ENCODE measurements around the gene NIPAL3. TPM values are rescaled to one million over a fixed set of nuclear protein-coding genes. Genes with fewer than 3 reads are reported as not detected.

The NIPAL3 gene
- total RNA-seq, 2 experiments from 2014 or later = 58.1 to 59.2 TPM

DNA sequence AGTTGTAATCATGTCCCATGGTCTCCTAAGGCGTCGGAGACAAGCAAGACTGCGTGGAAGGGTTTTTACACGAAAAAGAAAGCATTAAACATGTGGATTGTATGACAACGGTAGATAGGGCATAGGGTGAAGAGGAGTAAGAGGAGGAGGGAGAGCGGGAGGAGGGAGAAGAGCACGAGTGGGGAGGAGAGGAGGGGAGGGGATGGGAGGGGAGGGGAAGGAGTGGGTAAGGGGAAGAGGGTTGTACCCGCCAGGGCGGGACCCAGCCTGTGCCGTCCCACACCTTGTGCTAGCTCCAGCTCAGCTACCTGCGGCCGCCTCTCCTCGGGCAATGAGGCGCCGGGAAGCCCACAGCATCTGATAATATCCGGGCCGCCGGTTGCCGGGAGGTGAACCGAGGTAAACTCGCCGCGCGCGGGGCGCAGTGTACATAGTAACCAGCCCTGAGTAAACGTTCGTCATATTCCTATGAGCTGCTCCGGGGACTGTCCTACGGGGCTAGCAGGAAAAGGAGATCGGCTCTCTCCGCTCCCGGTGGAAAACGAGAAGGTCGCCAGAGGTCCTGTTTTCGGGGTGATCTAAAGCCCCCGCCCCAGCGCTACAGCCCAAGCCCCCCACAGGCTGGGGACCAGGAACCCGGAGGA, 86.6 kb downstream of the NIPAL3 start:
- Mint-ChIP-seq H3K36me3 (ENCODE audit: low read depth) (peaks cover 11% of the 10 kb centered on the region), H3K27ac (peak overlapping the region; percentile 93), H3K27me3 (ENCODE audit: low read depth) (no peaks in the 10 kb centered on the region), H3K4me3 (peak overlapping the region; percentile 82), H3K4me1 (ENCODE audit: low read depth) (peaks cover 49% of the 10 kb centered on the region), H3K9me3 (no peaks in the 10 kb centered on the region)
- peak; percentile 88 for DNase-seq
- CTCF ChIA-PET = interaction anchor here (1.0 to 3.7 kb wide), 7 partner anchors 10 to 87 kb away, joined by 3 to 19 read pairs (median 4); partner anchors contain the start of gene NIPAL3
- intact Hi-C loops (cut with micrococcal nuclease) = loop anchor here (10.0 kb wide), 1 partner anchor 537 kb away; no protein-coding TSS in a partner anchor

DNA sequence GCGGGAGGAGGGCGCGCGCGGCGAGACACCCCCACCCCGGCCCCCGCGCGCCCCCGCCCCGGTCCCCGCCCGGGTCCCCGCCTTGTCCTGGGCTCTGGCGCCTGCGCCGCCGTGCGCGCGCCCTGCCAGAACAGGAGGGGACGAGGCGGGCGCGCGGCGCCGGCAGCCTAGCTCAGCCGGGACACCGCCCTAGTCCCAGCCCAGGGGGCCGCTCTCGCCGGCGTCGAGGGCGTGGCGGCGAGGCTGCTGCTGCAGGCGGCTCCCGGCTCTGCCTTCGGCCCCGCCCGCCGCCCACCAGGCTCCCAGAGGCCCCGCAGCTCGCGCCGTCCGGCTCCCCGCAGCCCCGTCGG, 87.1 kb downstream of the NIPAL3 start, which contains the start of gene RCAN3:
Gene RCAN3, plus strand, starts transcription at position 128 of the 350 bp plus-strand sequence. CDS start 11,537 bp downstream, outside the sequence.
- no peaks in the 10 kb centered on the region for H3K9me3 Mint-ChIP-seq
- no peaks in the 10 kb centered on the region for H3K27me3 Mint-ChIP-seq (ENCODE audit: low read depth)
- CTCF ChIA-PET = interaction anchor here (1.0 to 3.7 kb wide), 7 partner anchors 11 to 87 kb away, joined by 3 to 19 read pairs (median 4); partner anchors contain the start of gene NIPAL3
- peaks cover 15% of the 10 kb centered on the region for H3K36me3 Mint-ChIP-seq (ENCODE audit: low read depth)
- peak within 1 kb of the TSS; percentile 100 for H3K4me3 Mint-ChIP-seq
- H3K4me1 Mint-ChIP-seq (ENCODE audit: low read depth) = peaks cover 49% of the 10 kb centered on the region
- peak within 1 kb of the TSS; percentile 93 for H3K27ac Mint-ChIP-seq
- intact Hi-C loops (cut with micrococcal nuclease) = loop anchor here (10.0 kb wide), 1 partner anchor 538 kb away; no protein-coding TSS in a partner anchor
- peak; percentile 87 for DNase-seq

DNA sequence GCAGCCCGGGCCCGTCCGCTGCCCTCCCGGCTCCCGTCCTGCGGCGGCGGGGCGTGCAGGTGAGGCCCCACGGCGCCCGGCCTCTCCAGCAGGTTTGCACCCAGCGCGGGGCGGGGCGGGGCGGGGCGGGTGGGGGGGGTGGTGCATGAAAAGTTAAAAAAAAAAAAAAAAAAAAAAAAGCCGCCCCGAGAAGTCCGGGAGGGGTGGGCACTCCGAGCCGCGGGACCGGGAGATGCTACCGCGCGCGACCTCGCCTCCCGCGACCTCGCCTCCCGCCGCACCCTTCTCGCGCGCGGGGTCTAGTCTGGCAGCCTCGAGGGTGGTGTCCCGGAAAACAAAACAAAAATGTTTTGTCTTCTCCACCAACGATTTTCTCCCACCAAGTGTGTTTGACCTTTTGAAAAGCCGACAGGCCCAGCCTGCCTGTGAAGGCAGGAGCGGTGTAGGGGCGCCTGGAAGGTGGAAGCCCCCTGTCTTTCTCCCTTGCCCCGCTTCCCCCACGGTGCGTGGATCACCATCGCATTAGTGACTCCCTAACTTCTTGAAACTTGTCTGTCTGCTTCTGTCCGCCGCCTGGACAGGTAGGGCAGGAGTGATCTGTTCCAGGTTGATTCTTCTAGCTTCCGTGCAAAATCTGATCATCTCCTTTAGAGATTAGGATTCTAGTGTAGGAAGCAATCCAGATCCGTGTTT, 87.6 kb downstream of the NIPAL3 start:
- Mint-ChIP-seq H3K4me3 (peak overlapping the region; percentile 100), H3K27ac (peak overlapping the region; percentile 93), H3K27me3 (ENCODE audit: low read depth) (no peaks in the 10 kb centered on the region), H3K36me3 (ENCODE audit: low read depth) (peaks cover 16% of the 10 kb centered on the region), H3K4me1 (ENCODE audit: low read depth) (peaks cover 54% of the 10 kb centered on the region), H3K9me3 (no peaks in the 10 kb centered on the region)
- intact Hi-C loops (cut with micrococcal nuclease) = loop anchor here (10.0 kb wide), 1 partner anchor 538 kb away; no protein-coding TSS in a partner anchor
- DNase-seq = no peak
- CTCF ChIA-PET = interaction anchor here (0.9 to 3.7 kb wide), 8 partner anchors 11 to 88 kb away, joined by 4 to 43 read pairs (median 11); partner anchors contain the start of genes NIPAL3 and STPG1

DNA sequence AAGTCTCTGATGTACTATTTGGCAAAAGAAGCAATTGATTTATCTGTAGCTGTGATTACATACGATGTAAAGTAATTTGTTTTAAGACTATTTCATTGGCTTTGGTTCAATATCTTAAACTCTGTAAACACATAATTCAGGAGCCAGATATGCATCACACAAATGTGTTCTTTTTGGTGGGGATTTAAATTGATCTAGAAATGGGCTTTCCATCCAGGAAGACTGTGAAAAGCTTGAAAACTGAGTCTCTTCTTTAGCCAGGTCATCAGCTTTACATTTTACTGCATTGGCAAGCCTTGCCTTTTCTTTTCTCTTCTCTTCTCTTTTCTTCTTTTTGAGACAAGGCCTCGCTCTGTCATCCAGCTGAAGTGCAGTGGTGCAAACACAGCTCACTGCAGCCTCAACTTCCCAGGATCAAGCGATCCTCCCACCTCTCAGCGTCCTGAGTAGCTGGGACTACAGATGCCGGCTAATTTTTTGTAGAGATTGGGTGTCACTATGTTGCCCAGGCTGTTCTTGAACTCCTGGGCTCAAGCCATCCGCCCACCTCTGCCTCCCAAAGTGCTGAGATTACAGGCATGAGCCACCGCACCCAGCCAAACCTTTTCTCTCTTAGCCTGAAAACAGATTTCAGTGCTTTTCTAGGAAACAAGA, 88.4 kb downstream of the NIPAL3 start:
- CTCF ChIA-PET = interaction anchor here (0.9 to 3.7 kb wide), 7 partner anchors 15 to 305 kb away, joined by 4 to 43 read pairs (median 9); partner anchors contain the start of genes NIPAL3 and STPG1
- Mint-ChIP-seq H3K27ac (peak overlapping the region; percentile 93), H3K36me3 (ENCODE audit: low read depth) (peaks cover 18% of the 10 kb centered on the region), H3K9me3 (no peaks in the 10 kb centered on the region), H3K27me3 (ENCODE audit: low read depth) (no peaks in the 10 kb centered on the region), H3K4me1 (ENCODE audit: low read depth) (peaks cover 59% of the 10 kb centered on the region), H3K4me3 (peak overlapping the region; percentile 100)
- intact Hi-C loops (cut with micrococcal nuclease) = loop anchor here (1.0 to 10.0 kb wide), 2 partner anchors 31 to 539 kb away; no protein-coding TSS in a partner anchor
- DNase-seq = peak; percentile 59

DNA sequence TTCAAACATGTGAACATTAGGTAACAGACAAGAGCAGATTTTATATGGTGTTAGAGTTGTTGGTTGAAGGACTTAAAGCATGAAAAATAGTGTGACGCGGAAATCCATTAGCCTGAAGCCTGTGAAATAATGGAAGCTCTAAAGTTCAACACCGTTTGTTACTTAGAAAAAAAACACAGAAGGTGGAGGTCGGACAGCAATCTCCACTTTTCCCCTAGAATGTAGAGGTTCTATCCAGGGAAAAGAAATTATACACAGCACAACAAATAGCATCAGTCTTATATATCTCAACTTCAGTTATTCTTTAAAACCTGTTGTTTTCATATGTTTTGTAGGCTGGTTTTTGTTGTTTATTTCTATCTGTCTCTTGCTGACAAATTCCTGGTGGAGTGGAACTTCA, 89.0 kb downstream of the NIPAL3 start:
- H3K9me3 Mint-ChIP-seq = no peaks in the 10 kb centered on the region
- no peaks in the 10 kb centered on the region for H3K27me3 Mint-ChIP-seq (ENCODE audit: low read depth)
- intact Hi-C loops (cut with micrococcal nuclease) = loop anchor here (1.0 to 10.0 kb wide), 2 partner anchors 31 to 540 kb away; no protein-coding TSS in a partner anchor
- H3K4me1 Mint-ChIP-seq (ENCODE audit: low read depth) = peaks cover 59% of the 10 kb centered on the region
- CTCF ChIA-PET = interaction anchor here (0.9 to 3.7 kb wide), 7 partner anchors 20 to 305 kb away, joined by 4 to 43 read pairs (median 9); partner anchors contain the start of genes NIPAL3 and STPG1
- peak overlapping the region; percentile 100 for H3K4me3 Mint-ChIP-seq
- no peak for DNase-seq
- H3K27ac Mint-ChIP-seq = peak overlapping the region; percentile 93
- peaks cover 22% of the 10 kb centered on the region for H3K36me3 Mint-ChIP-seq (ENCODE audit: low read depth)

DNA sequence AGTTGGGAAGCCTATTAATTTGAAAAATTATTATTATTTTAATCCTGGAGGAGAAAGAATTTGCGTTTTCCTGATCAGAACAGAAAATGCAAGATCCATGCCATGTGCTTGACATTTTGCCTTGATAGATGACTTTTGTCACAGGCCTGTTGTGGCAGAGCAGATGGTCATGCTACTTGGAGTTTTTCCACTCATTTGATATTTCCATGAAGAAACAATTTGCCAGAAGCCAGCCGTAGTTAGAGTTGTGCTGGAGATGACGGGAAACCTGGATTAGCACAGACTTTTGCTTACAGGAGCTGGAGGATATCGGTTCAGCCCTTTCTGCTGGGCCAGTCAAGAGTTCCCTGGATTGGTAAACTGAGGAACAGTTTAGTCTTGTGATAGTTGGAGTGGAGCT, 90.2 kb downstream of the NIPAL3 start:
- Mint-ChIP-seq H3K9me3 (no peaks in the 10 kb centered on the region), H3K36me3 (ENCODE audit: low read depth) (peaks cover 26% of the 10 kb centered on the region), H3K4me3 (peak overlapping the region; percentile 60), H3K27me3 (ENCODE audit: low read depth) (no peaks in the 10 kb centered on the region), H3K4me1 (ENCODE audit: low read depth) (peaks cover 61% of the 10 kb centered on the region), H3K27ac (peak overlapping the region; percentile 93)
- DNase-seq = no peak
- CTCF ChIA-PET = interaction anchor here (1.1 to 3.6 kb wide), 10 partner anchors 14 to 90 kb away, joined by 4 to 43 read pairs (median 6); partner anchors contain the start of genes NIPAL3 and STPG1
- intact Hi-C loops (cut with micrococcal nuclease) = loop anchor here (1.0 to 10.0 kb wide), 5 partner anchors 21 to 541 kb away; partner anchors contain the start of gene NIPAL3

DNA sequence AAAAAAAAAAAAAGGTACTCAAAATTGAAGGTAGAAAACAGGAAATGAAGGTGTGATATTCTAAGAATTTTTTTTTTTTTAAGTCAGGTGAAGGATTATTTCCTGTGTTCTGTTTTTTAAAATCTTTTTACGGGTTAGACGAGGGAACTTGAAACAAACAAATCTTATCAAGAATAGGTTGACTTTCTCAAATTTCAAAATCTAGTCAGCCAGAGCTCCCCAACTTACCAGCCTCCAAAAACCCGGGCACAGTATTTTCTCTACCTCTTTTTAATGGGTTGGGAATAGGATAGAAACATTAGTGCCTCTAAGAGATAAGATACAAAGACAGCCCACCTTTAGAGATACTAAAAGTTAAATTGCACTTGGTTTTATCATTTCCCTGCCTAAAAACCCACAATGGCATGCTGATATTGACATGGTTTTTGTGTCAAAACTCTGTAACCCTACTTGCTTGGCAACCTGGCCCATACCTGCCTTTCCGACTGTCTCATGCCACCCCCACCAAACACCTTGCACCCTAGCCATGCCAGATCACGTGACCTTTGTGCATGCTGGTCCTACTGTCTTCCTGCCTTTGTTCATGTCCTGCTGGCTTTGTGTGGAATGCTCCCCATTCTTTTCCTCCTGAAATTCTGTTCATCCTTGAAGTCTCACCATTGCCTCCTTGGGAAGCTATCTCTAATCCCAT, 91.2 kb downstream of the NIPAL3 start:
- Mint-ChIP-seq H3K27ac (peak overlapping the region; percentile 93), H3K27me3 (ENCODE audit: low read depth) (no peaks in the 10 kb centered on the region), H3K4me1 (ENCODE audit: low read depth) (peaks cover 61% of the 10 kb centered on the region), H3K4me3 (peak overlapping the region; percentile 69), H3K36me3 (ENCODE audit: low read depth) (peaks cover 29% of the 10 kb centered on the region), H3K9me3 (no peaks in the 10 kb centered on the region)
- CTCF ChIA-PET = interaction anchor here (0.6 to 3.6 kb wide), 11 partner anchors 10 to 80 kb away, joined by 3 to 11 read pairs (median 4); no protein-coding TSS in a partner anchor
- no peak for DNase-seq
- intact Hi-C loops (cut with micrococcal nuclease) = loop anchor here (1.0 to 10.0 kb wide), 4 partner anchors 20 to 542 kb away; partner anchors contain the start of gene NIPAL3

DNA sequence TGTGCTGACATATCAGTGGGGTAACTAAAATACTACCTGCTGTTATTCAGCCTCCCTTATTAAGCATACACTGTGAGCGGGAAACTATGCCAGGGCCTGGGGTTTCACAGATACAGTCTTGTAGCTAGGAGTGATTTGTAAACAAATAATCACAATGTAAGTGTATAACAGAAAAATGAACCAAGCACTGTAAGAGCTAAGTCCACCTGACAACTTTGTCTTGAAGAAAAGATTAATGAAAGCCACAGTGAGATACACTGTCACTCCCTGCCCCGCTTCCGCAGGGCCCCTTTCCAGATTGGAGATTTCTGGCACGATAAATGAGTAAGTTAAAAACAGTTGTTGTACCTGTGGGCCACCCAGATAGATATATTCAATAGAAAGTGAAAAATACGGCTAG, 91.8 kb downstream of the NIPAL3 start:
- DNase-seq = peak; percentile 53
- H3K4me3 Mint-ChIP-seq = peak overlapping the region; percentile 69
- peaks cover 30% of the 10 kb centered on the region for H3K36me3 Mint-ChIP-seq (ENCODE audit: low read depth)
- no peaks in the 10 kb centered on the region for H3K27me3 Mint-ChIP-seq (ENCODE audit: low read depth)
- intact Hi-C loops (cut with micrococcal nuclease) = loop anchor here (2.0 to 10.0 kb wide), 2 partner anchors 19 to 543 kb away; no protein-coding TSS in a partner anchor
- H3K4me1 Mint-ChIP-seq (ENCODE audit: low read depth) = peaks cover 64% of the 10 kb centered on the region
- H3K27ac Mint-ChIP-seq = peak overlapping the region; percentile 93
- CTCF ChIA-PET = interaction anchor here (0.6 to 2.2 kb wide), 6 partner anchors 9 to 80 kb away, joined by 3 to 8 read pairs (median 4); no protein-coding TSS in a partner anchor
- no peaks in the 10 kb centered on the region for H3K9me3 Mint-ChIP-seq

DNA sequence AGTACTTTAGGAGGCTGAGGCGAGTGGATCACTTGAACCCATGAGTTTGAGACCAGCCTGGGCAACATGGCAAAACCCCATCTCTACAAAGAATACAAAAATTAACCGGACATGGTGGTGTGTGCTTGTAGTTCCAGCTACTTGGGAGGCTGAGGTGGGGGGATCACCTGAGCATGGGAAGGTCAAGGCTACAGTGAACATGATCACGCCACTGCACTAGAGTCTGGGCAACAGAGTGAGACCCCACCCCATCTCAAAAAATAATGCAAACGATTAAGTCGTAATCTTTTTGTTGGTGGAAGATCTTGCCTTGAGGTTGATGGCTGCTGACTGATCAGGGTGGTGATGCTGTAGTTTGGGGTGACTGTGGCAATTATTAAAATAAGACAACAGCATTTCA, 93.3 kb downstream of the NIPAL3 start:
- Mint-ChIP-seq H3K36me3 (ENCODE audit: low read depth) (peaks cover 26% of the 10 kb centered on the region), H3K27me3 (ENCODE audit: low read depth) (no peaks in the 10 kb centered on the region), H3K27ac (peak overlapping the region; percentile 93)

DNA sequence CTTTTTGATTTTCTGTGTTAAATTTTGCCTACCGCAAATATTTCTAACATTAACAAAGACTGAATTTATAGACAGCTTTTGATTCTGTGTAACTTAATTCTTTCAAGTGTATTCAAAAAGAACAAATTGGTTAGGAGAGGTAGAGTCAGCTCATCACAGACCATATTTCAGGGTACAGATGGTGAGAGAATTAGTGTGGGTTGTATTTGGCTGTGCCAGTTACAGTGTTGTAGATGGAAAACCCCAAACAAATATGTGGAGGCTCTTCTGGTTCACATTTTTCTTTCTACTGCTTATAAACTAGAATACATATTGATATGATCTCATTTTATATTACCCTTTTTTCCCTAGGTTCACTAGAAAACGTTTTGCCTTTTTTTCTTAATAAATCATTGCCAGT, 98.1 kb downstream of the NIPAL3 start:
- Mint-ChIP-seq H3K36me3 (ENCODE audit: low read depth) (peaks cover 25% of the 10 kb centered on the region), H3K9me3 (no peaks in the 10 kb centered on the region), H3K4me1 (ENCODE audit: low read depth) (peaks cover 73% of the 10 kb centered on the region), H3K27me3 (ENCODE audit: low read depth) (no peaks in the 10 kb centered on the region), H3K4me3 (no peak overlapping the region), H3K27ac (peak overlapping the region; percentile 61)
- intact Hi-C loops (cut with micrococcal nuclease) = no loop called here
- no peak for DNase-seq
- CTCF ChIA-PET = interaction anchor here (2.1 kb wide), 1 partner anchor 14 kb away, joined by 7 read pairs; no protein-coding TSS in a partner anchor

More for the DNA sequence above, 93.3 kb downstream of the NIPAL3 start:
- intact Hi-C loops (cut with micrococcal nuclease) = loop anchor here (10.0 kb wide), 1 partner anchor 544 kb away; no protein-coding TSS in a partner anchor
- H3K4me3 Mint-ChIP-seq = peak overlapping the region; percentile 14
- no peak for DNase-seq
- CTCF ChIA-PET = interaction anchor here (2.0 to 2.2 kb wide), 2 partner anchors 16 to 18 kb away, joined by 7 to 8 read pairs; no protein-coding TSS in a partner anchor
- H3K4me1 Mint-ChIP-seq (ENCODE audit: low read depth) = peaks cover 76% of the 10 kb centered on the region
- H3K9me3 Mint-ChIP-seq = no peaks in the 10 kb centered on the region

DNA sequence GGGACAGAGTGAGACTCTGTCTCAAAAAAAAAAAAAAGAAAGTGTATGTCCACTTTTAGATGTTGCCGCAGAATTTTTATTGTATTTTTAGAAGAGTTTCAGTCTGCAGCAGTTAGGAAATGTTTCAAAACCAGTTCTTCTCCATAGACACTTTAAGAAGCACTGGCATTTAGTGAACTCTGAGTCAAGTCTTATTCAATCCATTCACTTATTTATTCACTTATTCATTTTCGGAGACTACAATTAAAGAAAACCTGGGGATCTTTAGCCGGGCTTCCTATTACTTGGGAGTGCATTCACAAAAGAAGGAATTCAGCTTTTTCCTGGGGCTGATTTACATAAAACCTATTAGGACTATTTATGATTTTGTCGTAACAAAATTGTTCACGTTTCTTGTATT, 99.3 kb downstream of the NIPAL3 start:
- DNase-seq = no peak
- CTCF ChIA-PET = interaction anchor here (0.6 to 1.6 kb wide), 3 partner anchors 12 to 22 kb away, joined by 3 to 4 read pairs (median 3); no protein-coding TSS in a partner anchor
- Mint-ChIP-seq H3K27ac (peak overlapping the region; percentile 9), H3K27me3 (ENCODE audit: low read depth) (no peaks in the 10 kb centered on the region), H3K36me3 (ENCODE audit: low read depth) (peaks cover 25% of the 10 kb centered on the region), H3K9me3 (no peaks in the 10 kb centered on the region), H3K4me3 (no peak overlapping the region), H3K4me1 (ENCODE audit: low read depth) (peaks cover 69% of the 10 kb centered on the region)
- intact Hi-C loops (cut with micrococcal nuclease) = no loop called here

Data from activated naive CD4-positive, alpha-beta T cell treated with anti-CD3 and anti-CD28 coated beads for 36 hours (primary cell).